Fibroblast of lung (primary cell): Measurements from ENCODE around the gene VPS50. TPM values are rescaled to one million over a fixed set of nuclear protein-coding genes. Genes with fewer than 3 reads are reported as not detected.

ENCODE experiments used
- DNase-seq, 2 donors: peaks; one replicate each; pipeline versions ENCODE4 v3.0.0 to v3.0.0-alpha.2; 2010; ENCODE audit warnings: low read depth in 2 of 2
- H2AFZ ChIP-seq: 2 replicates; pipeline ENCODE4 v1.5.1; 2012; ENCODE audit warnings: low read length, control low read depth, inconsistent platforms
- H3K27ac ChIP-seq: 2 replicates; pipeline ENCODE4 v1.5.1; 2011; ENCODE audit warnings: low read length, control low read depth; ENCODE audit not compliant: insufficient read depth
- H3K27me3 ChIP-seq: 2 replicates; pipeline ENCODE4 v1.5.1; 2011; ENCODE audit warnings: mild to moderate bottlenecking, low read length; ENCODE audit not compliant: control insufficient read depth, insufficient read depth
- H3K36me3 ChIP-seq: 2 replicates; pipeline ENCODE4 v1.5.1; 2011; ENCODE audit warnings: low read length; ENCODE audit not compliant: control insufficient read depth, insufficient read depth
- H3K4me1 ChIP-seq: 2 replicates; pipeline ENCODE4 v1.5.1; 2011; ENCODE audit warnings: low read length; ENCODE audit not compliant: control insufficient read depth, insufficient read depth; ENCODE audit errors: extremely low read depth
- H3K4me2 ChIP-seq: 2 replicates; pipeline ENCODE4 v1.5.1; 2011; ENCODE audit warnings: low read length, control low read depth; ENCODE audit not compliant: insufficient read depth; ENCODE audit errors: extremely low read depth
- H3K4me3 ChIP-seq, 4 experiments: fragments of 200-600 bp in 1 of 4; sonication (generic) in 1 of 4; replicated peaks in 1 of 4; 2 replicates each; pipeline ENCODE4 v1.5.1; 2011 to 2016; ENCODE audit warnings: low read length in 4 of 4, low read depth in 3 of 4, mild to moderate bottlenecking in 3 of 4, control low read depth in 2 of 4, inconsistent platforms in 1 of 4, mixed read lengths in 1 of 4; ENCODE audit not compliant: insufficient read depth in 1 of 4; ENCODE audit errors: control extremely low read depth in 1 of 4
- H3K79me2 ChIP-seq: 2 replicates; pipeline ENCODE4 v1.5.1; 2012; ENCODE audit warnings: mild to moderate bottlenecking, low read length, inconsistent platforms; ENCODE audit not compliant: control insufficient read depth, insufficient read depth
- H3K9ac ChIP-seq: 2 replicates; pipeline ENCODE4 v1.5.1; 2011; ENCODE audit warnings: mild to moderate bottlenecking, low read length, control low read depth; ENCODE audit not compliant: insufficient read depth
- H3K9me3 ChIP-seq: 2 replicates; pipeline ENCODE4 v1.5.1; 2012; ENCODE audit warnings: low read depth, low read length; ENCODE audit not compliant: control insufficient read depth, insufficient read depth
- H4K20me1 ChIP-seq: 2 replicates; pipeline ENCODE4 v1.5.1; 2011; ENCODE audit warnings: low read length; ENCODE audit not compliant: control insufficient read depth, insufficient read depth; ENCODE audit errors: extremely low read depth
- CTCF ChIP-seq, 2 donors: IDR thresholded peaks in 1 of 2; conservative IDR thresholded peaks in 1 of 2; 1 replicate in 1 of 2; 2 replicates in 1 of 2; pipeline ENCODE4 v1.5.1; 2011 to 2012; ENCODE audit warnings: low read length in 2 of 2, control low read depth in 1 of 2, inconsistent platforms in 1 of 2, low read depth in 1 of 2, mild to moderate bottlenecking in 1 of 2
- EZH2 ChIP-seq: IDR thresholded peaks from 2 replicates; pipeline ENCODE4 v1.5.1; 2012; ENCODE audit warnings: low read length, control low read depth, mild to moderate bottlenecking; ENCODE audit errors: missing control alignments
- polyA plus RNA-seq, 2 donors: library from polyadenylated mRNA; depleted of rRNA in 1 of 2; stranded (reverse) in 1 of 2; unstranded in 1 of 2; fragments of >200 nt; gene quantifications; 2 replicates each; pipeline ENCODE4 v1.2.1, GENCODE V29; 2011 to 2012; ENCODE audit warnings: missing spikeins in 1 of 2
- total RNA-seq: library from RNA; depleted of rRNA; stranded (reverse); fragments of >200 nt; gene quantifications from 2 replicates; pipeline ENCODE4 v1.2.1, GENCODE V29; 2014

VPS50 gene
- total and polyA plus RNA-seq, 2 donors (not counting 1 experiment from before 2014, with no cell fraction given): 16.1 to 46.4 TPM

- Histone ChIP-seq H2AFZ (no peak overlapping the region), H3K9ac (no peak overlapping the region), H3K4me1 (no peaks in the 10 kb centered on the region), H3K4me3 (no peak overlapping the region), H3K9me3 (no peaks in the 10 kb centered on the region), H3K79me2 (no peaks in the 10 kb centered on the region), H4K20me1 (no peaks in the 10 kb centered on the region), H3K27ac (no peak overlapping the region), H3K4me2 (no peak overlapping the region), H3K27me3 (no peaks in the 10 kb centered on the region), H3K36me3 (no peaks in the 10 kb centered on the region)
- no peak for DNase-seq
- TF ChIP-seq CTCF (conservative IDR thresholded peaks at IDR 0.05 in 1 of 2, IDR thresholded peaks at IDR 0.05 in 1 of 2; ENCODE audit: low read depth in 1 of 2, low read length in 2 of 2): no peak
- TF ChIP-seq EZH2: no peak
Measured at GRCh38 chr7:93407239-93407638, 175.1 kb downstream of the VPS50 start.

GRCh38 chr7:93409324-93409723, 177.2 kb downstream of the VPS50 start:
- Histone ChIP-seq H4K20me1 (no peaks in the 10 kb centered on the region), H3K4me1 (no peaks in the 10 kb centered on the region), H3K4me2 (no peak overlapping the region), H3K79me2 (no peaks in the 10 kb centered on the region), H3K27ac (no peak overlapping the region), H3K36me3 (no peaks in the 10 kb centered on the region), H3K4me3 (no peak overlapping the region), H2AFZ (no peak overlapping the region), H3K9ac (no peak overlapping the region), H3K9me3 (no peaks in the 10 kb centered on the region), H3K27me3 (no peaks in the 10 kb centered on the region)
- DNase-seq: no peak
- TF ChIP-seq CTCF (conservative IDR thresholded peaks at IDR 0.05 in 1 of 2, IDR thresholded peaks at IDR 0.05 in 1 of 2; ENCODE audit: low read depth in 1 of 2, low read length in 2 of 2): no peak
- no peak for TF ChIP-seq EZH2

Other genes starting within 250 kb of the VPS50 start
- 14.6 and 19.2 TPM in 2 replicates for gene SAMD9, start 114.4 kb upstream of the VPS50 start, total RNA-seq
- gene SAMD9, start 114.4 kb upstream of the VPS50 start, polyA plus RNA-seq: 10.1 and 10.8 TPM in 2 replicates
- 15.7 and 23.9 TPM in 2 replicates for gene SAMD9L, start 84.0 kb upstream of the VPS50 start, total RNA-seq
- gene SAMD9L, start 84.0 kb upstream of the VPS50 start, polyA plus RNA-seq: 8.6 and 11.8 TPM in 2 replicates
- gene HEPACAM2, start 5.9 kb upstream of the VPS50 start, total RNA-seq: under 0.01 TPM in 2 replicates
- 0.02 TPM in 1 of 2 replicates, not detected in the other for gene HEPACAM2, start 5.9 kb upstream of the VPS50 start, polyA plus RNA-seq